Hematopoietic multipotent progenitor cell (in vitro differentiated cells): ENCODE results near the gene DCAF4. TPM values are rescaled to one million over a fixed set of nuclear protein-coding genes. Genes with fewer than 3 reads are reported as not detected.
A peak's percentile ranks its signal among the peaks of the same experiment; 100 is the strongest.
"Not testable (repeated sequence)": the region's sequence is repeated elsewhere in the genome, so short reads cannot be mapped to it uniquely, and the experiment has no call there.

Experiments used
- DNase-seq, 3 donors: peaks; one replicate each; pipeline ENCODE4 v3.0.0-alpha.2; 2011 to 2015; ENCODE audit warnings: low read depth in 2 of 3, low spot score in 2 of 3
- total RNA-seq: library from RNA; depleted of rRNA; stranded (reverse); fragments of >200 nt; gene quantifications from one replicate; pipeline ENCODE4 v1.2.3, GENCODE V29; 2012

The DCAF4 gene
- total RNA-seq, 1 donor, result 10.2 TPM

DNA sequence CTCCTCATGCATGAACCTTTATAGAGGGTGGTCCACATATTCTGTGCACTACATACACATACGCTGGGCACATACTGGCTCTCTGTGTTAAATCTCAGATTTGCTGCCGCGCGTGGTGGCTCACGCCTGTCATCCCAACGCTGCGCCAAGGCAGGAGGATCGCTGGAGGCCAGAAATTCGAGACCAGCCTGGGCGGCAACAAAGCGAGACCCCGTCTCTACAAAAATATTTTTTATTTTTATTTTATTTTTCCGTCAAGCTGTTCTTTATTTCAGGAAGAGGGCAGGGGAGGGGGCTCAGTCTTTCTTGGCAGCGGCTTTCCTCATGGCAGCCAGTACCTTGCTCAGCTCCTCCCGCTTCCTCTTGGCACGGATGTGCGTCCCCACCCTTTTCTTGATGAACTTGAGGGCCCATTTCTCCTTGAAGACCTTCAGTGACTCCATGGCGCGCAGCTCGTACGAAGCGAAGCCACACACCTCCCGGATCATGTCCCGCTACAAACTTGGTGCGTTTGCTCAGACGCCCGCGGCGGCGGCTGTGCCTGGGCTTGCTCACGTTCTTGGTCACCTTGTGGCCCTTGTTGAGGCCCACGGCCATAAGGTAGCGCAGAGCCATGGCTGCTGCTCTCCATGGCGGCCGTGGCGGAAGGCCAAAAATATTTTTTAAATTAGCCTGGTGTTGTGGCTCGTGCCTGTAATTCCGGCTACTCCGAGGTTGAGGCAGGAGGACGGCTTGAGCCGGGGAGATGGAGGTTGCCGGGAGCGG, 3.2 kb downstream of the DCAF4 start:
- no peak for DNase-seq

DNA sequence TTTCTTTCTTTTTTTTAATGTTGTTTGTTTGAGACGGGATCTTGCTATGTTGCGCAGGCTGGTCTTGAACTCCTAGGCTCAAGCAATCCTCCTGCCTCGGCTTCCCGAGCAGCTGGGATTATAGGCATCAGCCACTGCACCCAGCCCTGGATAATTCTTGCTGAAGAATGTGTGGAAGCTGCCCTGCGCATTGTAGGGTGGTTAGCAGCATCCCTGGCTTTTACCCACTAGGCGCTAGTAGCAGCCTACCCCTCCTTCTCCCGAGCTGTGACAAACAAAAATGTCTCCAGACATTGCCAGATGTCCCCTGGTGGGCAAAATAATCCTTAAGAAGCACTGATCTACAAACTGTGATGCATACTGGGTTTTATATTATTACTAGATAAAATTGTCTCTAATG, 6.6 kb downstream of the DCAF4 start:
- no peak for DNase-seq

DNA sequence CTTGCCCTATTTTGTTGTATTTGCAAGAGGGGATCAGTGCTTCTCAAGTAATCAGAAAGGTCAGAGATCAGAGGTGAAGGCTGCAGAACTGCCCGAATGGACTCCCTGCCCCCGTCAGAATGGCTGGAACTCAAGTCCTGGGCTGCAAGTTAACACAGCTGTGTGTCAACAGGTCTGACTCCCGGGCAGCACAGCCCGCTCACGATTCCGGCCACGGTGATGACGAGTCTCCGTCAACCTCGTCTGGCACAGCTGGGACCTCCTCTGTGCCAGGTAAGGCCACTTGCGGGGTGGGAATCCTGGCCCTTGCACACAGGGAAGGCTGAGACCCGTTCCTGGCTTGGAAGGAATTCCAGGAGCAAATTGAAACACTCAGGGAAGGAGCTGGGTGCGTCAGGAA, 13.4 kb downstream of the DCAF4 start:
- DNase-seq, result no peak

DNA sequence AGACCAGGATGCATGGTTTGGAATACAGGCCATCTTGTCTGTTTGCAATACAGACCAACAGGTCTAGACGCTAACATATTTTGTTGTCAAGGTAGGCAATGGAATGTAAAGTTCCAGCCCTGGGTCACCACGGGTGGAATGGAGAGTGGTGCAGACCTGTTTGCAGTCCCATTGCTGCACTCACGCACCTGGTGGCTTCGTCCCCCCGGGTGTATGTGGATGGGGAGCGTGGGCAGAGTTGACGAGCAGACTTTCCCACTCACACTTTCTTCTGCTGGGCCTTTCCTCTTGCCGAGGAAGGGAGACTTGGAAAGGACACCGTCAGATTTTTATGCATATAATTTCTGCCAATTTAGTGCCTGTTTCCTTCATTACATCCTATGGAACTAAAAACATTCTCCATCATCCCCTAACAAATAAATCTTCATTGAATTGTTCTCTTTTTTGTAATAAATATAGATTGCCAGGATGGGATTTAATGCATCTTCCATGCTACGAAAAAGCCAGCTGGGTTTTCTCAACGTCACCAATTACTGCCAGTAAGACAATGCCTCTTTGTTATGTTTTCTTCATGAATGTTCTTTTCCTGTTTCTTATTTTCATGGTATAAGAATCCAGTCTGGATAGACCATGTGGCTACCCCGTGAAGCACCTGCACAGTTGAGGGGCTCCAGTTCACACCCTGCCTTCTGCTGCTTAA, 15.2 kb downstream of the DCAF4 start:
- DNase-seq, result no peak

DNA sequence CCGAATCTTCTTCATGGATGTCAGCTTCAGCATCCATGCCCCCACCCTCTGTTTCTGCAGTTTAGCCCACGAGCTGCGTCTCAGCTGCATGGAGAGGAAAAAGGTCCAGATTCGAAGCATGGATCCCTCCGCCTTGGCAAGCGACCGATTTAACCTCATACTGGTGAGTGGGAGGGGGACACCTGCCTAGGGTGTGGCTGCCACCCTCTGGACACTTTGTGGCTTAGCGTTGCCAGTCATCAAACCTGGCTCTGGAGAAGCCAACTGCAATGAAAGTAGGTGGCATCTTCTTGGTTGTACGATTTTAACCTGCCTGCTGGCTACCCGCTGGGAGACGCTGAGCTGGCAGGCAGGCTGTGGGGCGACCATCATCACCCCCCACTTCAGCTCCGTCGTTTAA, 16.7 kb downstream of the DCAF4 start:
- no peak for DNase-seq

DNA sequence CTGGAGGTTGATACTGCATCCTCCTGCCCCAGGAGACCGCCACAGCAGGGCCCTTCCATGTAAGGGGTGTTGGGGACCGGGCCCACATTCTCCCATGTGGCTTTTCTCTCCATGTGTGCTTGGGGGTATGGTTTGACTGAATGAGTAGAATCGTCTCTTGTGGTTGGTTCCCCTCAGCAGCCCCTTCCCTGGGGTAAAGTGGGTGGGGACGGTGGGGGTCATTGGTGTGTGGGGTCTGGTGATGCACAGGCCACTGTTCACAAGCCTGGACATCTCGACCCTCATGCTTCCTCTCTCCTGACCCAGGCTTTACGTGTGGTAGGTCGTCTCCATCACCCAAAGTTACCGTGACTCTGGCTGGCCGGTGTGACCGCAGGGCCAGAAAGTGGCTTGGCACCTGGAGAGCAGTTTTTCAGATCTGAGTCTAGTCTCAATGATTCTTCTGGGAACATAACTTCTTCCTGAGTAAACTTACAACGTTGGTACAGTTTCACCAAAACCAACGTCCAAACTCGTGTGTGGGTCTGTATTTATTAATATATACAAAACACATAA, 17.7 kb downstream of the DCAF4 start:
- no peak for DNase-seq

DNA sequence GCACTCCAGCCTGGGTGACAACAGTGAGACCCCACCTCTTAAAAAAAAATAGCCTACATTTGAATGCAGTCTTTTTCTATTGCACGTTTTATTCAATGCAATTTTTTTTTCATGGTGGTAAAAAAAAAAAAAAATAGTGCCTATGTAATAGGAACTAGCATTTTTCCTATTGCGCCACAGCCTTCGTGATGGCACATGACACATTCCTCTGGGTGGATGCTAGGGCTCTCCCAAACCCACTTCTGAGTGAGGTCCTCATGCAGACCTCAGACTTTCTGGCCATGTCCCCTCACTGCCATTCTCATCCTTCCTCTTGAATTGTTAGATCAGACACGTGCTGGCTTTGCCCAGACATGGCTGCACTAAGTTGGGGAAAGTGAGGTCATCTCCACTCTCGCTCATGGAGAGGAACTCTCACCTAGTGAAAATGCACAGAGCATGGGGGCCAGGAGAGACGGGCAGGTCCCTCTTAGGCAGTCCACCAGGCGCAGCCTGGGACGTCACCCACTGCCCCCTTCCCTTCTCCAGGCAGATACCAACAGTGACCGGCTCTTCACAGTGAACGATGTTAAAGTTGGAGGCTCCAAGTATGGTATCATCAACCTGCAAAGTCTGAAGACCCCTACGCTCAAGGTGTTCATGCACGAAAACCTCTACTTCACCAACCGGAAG, 19.2 kb downstream of the DCAF4 start:
- DNase-seq, result no peak

DNA sequence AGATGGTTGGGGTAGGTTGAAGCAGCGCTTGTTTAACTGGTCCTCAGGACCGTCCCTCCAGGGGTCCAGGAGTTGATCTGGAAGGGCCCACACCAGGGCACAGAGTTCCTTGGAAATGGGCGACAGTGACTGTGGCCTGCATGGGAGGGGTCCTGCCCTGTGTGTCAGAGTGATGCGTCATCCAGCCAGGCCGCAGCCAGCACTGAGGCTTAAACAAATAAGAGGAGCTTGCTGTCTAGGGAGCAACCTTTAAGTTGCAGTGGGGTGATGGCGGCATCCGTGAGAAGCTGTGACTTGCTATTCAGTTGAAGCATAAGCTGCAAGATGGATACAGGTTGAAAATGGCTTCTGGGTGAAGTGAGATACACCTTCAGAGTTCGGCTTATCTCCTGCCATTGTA, 20.2 kb downstream of the DCAF4 start:
- DNase-seq, result no peak

DNA sequence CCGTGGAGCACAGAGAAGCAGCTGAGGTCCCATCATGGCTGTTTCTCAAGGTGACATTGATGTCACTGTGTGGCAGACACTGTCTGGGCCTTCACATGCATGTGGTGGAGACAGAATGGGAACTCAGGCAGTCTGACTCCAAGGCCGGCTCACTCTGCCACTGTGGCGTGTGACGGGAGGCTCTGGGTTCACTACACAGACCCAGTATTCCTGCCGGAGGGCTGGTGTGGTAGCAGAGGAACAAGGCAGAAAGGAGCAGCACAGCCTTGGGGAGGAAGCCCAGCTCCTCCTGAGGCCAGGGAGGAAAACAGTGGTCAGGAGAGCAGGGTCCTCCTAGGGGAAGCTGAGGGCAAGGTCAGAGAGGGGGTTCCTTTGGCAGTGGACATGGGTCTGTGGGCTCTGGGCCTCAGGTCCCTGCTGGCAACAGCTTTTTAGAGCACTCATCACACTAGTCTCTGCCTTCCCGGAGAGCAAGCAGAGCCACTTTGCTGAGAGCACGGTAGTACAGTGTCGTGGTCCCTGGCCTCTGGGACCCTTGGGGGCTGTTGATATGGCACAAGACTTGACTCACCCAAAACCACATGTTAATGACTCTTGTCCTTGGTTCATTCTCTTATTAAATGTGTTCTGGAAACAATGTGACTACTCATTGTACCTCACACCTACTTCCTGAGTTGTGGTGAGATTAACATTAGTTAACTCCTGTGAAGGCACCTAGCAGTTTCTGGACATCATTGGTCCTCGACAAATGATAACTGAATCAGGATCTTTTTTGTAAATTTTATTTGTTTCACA, 21.3 kb downstream of the DCAF4 start:
- no peak for DNase-seq

DNA sequence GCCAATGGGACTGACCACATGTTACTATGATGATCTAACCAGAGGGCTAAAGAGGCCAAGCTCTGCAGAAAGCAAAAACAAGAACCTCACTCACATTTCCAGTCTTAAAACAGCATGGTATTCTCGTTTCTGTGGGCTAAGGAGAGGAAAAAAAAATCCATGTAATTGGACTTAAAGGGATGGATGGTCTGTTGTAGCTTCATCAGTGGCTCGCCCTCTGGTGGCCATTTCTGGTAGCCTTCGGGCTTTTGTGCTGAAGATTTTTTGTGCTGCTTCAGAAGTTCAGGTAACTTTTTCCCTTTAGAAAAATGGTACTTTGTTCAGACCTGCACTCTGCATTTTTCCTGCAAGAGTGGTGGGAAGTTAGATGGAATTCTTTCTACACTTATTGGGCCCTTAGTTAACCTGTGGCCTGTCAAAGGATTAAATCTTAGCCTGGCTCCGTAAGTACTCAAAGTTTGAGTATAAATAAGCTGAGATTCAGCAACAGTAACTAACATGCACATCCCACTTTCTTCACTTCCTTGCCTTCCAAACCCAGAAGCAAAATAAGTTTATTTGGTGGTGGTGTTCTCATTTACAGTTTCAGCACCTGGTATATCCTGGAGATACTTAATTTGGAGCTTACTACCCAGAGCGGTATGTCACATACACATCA, 22.3 kb downstream of the DCAF4 start:
- DNase-seq, result peak; percentile 22 to 63 (median 28)

DNA sequence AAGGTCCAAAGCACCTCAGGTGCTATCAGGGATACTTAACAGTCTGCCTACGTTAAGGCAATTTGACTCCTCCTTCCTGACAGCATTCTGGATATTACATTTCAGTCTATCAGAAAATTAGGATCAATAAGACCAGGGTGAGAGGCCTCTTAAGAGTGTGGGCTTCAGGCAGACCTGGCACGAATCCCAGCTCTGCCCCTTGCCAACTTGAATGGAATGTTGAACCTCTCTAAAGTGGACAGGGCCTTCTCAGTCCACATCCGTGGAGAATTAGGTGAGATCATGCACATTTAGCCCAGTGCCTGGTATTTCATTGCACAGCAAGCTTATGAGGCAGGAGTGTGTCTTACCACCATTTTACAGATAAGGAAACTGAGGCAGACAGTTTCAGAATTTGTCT, 25.9 kb downstream of the DCAF4 start:
- DNase-seq, result no peak

DNA sequence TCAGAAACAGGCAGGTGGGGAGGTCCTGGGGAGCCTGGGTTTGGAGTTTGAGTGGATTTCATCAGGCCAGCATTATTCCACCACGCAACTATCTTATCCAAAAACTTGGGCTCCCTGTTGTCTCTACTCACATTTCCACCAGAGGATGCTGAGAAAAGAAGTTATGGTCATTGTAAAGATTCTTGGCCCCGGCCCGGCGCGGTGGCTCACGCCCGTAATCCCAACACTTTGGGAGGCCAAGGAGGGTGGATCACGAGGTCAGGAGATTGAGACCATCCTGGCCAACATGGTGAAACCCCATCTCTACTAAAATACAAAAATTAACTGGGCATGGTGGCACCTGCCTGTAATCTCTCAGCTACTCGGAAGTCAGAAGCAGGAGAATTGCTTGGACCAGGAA, 30.5 kb downstream of the DCAF4 start:
- not testable (repeated sequence) for DNase-seq

DNA sequence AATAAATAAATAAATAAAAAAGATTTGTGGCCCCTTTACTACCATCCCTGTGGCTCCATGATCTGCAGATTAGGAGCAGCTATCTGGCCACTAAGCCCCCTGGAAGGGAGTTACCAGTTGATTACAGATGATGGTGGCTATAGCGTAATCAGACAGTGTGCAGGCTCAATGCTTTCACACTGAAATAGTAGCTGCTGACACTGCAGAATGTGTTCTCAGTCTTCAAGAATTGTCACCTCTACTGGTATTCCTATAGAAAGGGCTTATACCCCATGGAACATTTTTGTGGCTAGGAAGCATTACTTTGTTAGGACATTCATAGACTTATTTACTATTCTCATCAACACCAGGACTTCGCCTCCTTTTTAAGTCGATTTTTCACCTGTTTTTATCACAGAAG, 30.9 kb downstream of the DCAF4 start:
- DNase-seq, result no peak

DNA sequence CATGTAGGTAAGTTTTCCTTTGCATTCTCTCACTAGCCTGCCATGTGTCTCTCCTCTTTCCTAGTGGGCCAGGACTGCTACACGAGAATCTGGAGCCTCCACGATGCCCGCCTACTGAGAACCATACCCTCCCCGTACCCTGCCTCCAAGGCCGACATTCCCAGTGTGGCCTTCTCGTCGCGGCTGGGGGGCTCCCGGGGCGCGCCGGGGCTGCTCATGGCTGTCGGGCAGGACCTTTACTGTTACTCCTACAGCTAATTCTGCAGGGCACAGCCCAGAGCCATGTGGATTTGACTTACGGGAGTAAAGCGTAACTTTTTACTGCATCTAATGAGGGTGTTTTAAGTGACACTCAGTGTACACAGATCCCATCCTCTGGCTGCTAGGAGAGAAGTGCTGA, 32.3 kb downstream of the DCAF4 start:
- no peak for DNase-seq

DNA sequence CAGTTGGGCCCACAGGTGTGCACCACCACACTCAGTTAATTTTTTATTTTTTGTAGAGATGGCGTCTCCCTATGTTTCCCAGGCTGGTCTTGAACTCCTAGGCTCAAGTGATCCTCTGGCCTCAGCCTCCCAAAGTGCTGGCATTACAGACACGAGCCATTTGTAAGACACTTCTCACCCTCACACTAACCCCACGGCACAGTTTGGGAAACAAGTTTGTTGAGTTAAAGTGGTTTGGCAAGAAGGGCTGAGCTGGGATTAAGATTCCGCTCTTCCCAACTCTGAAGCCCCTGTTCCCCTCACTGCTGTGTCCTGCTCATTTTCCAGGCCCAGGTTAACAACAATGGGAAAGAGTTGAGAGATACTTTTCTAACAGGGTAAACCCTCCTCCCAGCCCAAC, 34.8 kb downstream of the DCAF4 start:
- not testable (repeated sequence) for DNase-seq

DNA sequence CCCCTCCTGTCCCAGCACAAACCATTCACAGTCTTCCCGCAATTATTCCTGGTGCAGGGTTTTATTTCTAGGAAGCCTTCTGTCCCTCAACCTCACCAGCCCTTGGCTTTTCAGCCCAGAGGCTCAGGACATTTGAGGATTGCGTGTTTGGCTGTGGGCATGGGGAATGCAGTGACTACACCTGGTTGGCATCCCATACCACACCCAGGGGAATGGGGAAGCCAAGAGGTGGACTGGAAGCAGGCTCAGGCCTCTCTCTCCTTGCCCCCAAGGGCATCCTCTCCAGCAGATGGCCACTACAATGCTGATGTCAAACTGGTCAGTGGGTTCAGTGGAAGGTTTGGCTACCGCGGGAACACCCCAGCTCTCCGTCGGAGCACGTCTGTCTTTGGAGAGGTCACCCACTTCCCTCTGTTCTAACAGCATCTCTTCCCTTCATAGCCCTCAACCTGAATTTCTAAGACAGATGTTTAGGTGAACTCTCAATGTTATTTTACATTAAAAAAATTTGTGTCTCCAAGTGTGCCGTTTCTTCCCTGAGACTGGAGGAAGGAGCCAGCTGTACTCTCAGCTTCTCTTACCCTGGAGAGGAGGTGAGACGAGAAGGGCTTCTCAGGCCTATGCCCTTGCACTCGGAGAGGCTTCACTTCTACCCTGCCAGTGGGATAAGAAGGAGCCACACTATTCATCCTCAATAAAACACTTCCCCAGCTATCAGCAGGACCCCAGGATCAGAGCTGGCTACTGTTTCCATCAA, 35.5 kb downstream of the DCAF4 start:
- DNase-seq, result no peak

DNA sequence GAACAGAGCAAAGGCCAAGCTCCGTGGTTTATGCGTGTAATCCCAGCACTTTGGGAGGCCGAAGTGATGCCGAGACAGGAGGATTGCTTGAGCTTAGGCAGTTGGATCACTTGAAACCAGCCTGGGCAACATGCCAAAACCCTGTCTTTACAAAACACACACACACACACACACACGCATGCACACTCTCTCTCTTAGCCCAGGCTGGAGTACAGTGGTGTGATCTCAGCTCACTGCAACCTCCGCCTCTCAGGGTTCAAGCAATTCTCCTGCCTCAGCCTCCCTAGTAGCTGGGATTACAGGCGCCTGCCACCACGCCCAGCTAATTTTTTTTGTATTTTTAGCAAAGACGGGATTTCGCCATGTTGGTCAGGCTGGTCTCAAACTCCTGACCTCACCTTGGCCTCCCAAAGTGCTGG, 36.1 kb downstream of the DCAF4 start:
- not testable (repeated sequence) for DNase-seq

DNA sequence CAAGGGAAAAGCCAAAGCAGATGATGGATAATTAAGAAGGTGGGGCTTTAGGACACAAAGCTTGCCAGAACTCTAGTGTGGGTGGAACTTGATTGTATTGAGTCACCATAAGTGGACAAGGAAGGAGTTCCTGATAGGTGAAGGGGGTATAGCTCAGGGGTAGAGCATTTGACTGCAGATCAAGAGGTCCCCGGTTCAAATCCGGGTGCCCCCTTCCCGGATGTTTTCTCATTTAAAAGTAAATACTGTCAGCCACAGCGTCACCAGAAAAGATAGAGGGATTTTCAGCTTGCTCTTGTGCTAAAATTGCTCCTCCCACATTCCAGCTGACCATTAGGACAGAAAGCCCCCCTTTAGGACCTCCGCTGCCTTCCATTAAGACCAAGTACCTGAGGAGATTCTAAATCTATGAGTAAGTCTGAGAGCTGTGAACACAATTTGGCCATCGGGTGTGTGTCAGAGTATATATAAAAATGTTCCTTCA, 36.6 kb downstream of the DCAF4 start:
- no peak for DNase-seq

DNA sequence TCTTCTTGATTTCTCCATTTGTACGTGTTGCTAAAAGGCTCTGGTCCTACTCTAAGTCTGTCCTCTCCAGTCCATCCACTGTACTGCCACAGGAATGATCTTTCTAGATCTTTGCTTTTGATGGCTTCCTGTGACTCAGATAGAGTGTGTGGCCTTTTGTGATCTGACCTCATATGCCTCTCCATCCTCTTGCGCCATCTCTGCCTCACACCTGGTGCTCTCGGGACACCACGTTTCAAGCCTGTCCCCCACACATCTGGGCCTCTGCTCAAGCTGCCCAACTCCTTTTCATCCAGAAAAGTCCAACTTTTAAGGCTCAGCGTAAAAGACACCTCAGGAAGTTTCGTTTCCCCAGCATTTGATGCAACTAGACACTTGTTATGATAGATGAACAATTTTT, 39.0 kb downstream of the DCAF4 start:
- DNase-seq, result no peak
